ENCODE results near the gene C3orf20.

Gene C3orf20

DNA sequence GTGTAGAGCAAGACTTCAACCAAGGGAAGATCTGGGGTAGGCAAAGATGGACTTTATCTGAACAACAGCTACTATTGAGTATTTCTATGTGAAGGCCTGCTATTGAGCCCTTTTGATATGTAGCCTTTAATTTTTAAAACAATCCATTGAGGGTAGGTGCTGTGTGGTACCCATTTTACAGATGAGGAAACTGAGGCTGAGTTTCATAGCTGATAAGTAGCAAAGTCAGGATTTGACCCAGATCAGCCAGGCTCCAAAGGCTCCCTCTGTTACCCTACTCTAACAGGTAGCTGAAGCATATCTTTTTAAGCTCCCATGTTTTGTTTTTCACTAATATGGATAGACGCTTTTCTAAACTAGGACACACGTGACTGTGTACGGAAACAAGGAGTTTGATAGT, 141.4 kb downstream of the C3orf20 start:
- no peak for DNase-seq (ENCODE audit: low read depth)

DNA sequence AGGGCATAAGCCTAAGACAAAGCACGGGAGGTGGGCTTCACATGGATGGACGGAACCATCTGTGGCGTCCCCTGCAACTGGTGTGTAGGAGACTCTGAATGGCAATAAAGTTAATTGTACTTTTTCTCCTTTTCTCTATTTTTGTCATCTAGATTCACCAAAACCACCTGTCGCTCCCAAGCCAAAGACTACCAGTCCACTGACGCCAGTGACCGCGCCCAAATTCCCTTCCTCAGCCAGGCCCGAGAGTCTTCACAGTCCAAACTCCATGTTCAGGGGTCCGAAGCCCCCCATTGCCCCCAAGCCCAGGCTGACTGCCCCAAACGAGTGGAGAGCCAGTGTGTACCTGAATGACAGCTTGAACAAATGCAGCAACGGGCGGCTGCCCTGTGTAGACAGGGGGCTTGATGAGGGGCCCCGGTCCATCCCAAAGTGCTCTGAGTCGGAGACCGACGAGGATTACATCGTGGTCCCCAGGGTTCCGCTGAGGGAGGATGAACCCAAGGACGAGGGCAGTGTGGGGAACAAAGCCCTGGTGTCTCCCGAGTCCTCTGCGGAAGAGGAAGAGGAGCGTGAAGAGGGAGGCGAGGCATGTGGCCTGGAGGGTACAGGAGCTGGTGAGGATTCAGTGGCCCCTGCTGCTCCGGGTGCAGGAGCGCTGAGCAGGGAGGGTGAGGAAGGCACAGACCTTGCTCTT, 144.0 kb downstream of the C3orf20 start, which contains the start of gene FGD5:
Gene FGD5, plus strand, starts transcription at position 159 of the 697 bp plus-strand sequence. Its CDS starts 110 bp downstream, at position 269.
- no peak for DNase-seq (ENCODE audit: low read depth)

DNA sequence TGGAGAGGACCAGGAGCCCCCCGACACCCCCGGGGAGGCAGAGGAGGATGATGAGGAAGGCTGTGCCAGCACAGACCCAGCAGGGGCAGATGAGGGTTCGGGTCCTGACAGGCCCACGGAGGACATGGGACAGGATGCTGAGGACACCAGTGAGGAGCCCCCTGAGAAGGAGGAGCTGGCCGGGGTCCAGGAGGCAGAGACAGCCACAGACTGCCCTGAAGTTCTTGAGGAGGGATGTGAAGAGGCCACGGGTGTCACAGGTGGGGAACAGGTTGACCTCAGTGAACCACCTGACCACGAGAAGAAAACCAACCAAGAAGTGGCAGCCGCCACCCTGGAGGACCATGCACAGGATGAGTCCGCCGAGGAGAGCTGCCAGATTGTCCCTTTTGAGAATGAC, 144.7 kb downstream of the C3orf20 start:
- DNase-seq (ENCODE audit: low read depth): no peak

DNA sequence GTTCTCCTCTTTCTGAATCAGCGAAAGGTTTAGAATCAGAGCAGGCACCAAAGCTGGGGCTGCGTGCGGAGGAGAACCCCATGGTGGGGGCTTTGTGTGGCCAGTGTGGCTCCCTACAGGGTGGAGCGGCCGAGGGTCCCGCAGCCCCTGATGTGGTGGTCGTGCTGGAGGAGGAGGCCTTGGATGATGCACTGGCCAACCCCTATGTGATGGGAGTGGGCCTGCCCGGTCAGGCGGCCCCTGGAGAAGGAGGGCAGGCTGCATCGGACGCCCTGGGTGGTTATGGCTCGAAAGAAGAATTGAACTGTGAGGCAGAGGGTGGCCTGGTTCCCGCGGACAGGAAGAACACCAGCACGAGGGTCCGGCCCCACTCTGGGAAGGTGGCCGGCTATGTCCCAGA, 145.2 kb downstream of the C3orf20 start:
- DNase-seq (ENCODE audit: low read depth): no peak

DNA sequence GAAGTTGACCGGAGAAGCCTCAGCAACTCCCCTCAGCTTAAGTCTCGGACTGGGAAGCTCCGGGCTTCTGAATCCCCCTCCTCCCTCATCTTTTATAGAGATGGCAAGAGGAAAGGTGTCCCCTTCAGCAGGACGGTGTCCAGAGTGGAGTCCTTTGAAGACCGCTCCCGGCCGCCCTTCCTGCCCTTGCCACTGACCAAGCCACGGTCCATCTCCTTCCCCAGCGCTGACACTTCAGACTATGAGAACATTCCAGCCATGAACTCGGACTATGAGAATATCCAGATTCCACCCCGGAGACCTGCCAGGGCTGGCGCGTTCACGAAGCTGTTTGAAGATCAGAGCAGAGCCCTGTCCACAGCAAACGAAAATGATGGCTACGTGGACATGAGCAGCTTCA, 146.2 kb downstream of the C3orf20 start:
- DNase-seq (ENCODE audit: low read depth): no peak

DNA sequence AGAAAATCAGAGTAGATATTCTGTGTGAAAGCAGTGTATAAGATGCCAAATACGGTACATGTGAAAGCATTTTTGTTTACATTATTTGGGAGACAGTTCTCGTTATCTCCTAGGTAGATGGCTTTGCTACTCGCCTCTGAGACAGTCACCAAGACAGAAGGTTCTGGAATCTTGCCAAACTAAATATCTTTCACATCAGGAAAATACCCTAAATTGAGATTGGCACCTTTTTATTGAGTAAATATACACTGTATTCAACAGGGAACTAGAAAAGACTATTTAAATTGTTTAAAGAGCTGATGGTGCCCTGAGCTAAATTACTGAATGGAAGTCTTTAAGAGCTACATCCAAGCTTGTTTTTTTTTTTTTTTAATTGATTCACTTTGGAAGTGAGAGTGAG, 147.2 kb downstream of the C3orf20 start:
- no peak for DNase-seq (ENCODE audit: low read depth)

Measured in non-pigmented ciliary epithelial cell (primary cell).